HG02938 (cell line): ENCODE measurements around the gene PMPCA.

Source experiments
- ATAC-seq: cut with Tn5 transposase; IDR thresholded peaks from one replicate; pipeline ENCODE4 v1.9.1; 2021; ENCODE audit warnings: mild to moderate bottlenecking, moderate library complexity; ENCODE audit not compliant: unreplicated experiment

PMPCA gene

GRCh38 chr9:136433043-136433715, 22.7 kb downstream of the PMPCA start:
- ATAC-seq = no peak

GRCh38 chr9:136433849-136434579, 23.6 kb downstream of the PMPCA start:
- ATAC-seq = no peak

GRCh38 chr9:136434580-136435169, 24.2 kb downstream of the PMPCA start:
- ATAC-seq = no peak

GRCh38 chr9:136436055-136436634, 25.7 kb downstream of the PMPCA start:
- ATAC-seq = no peak

GRCh38 chr9:136437430-136437829, 27.0 kb downstream of the PMPCA start:
- no peak for ATAC-seq

GRCh38 chr9:136437839-136438547, 27.5 kb downstream of the PMPCA start:
- ATAC-seq = no peak

GRCh38 chr9:136438548-136439480, 28.4 kb downstream of the PMPCA start:
- ATAC-seq = peak; percentile 36

- ATAC-seq = peak; percentile 47
Measured at GRCh38 chr9:136439481-136440408, 29.3 kb downstream of the PMPCA start, which contains the start of gene INPP5E. TSS of gene INPP5E (minus strand) at chr9:136439845. CDS start at chr9:136439419, 426 bp downstream.

GRCh38 chr9:136441191-136441680, 30.8 kb downstream of the PMPCA start:
- no peak for ATAC-seq

- no peak for ATAC-seq
Measured at GRCh38 chr9:136441681-136442245, 31.3 kb downstream of the PMPCA start.

- no peak for ATAC-seq
Measured at GRCh38 chr9:136442265-136442664, 31.8 kb downstream of the PMPCA start.

GRCh38 chr9:136443087-136443486, 32.6 kb downstream of the PMPCA start:
- no peak for ATAC-seq

- no peak for ATAC-seq
Measured at GRCh38 chr9:136443687-136444086, 33.2 kb downstream of the PMPCA start.

- no peak for ATAC-seq
Measured at GRCh38 chr9:136444102-136444501, 33.6 kb downstream of the PMPCA start.

GRCh38 chr9:136445799-136446198, 35.3 kb downstream of the PMPCA start:
- no peak for ATAC-seq

GRCh38 chr9:136447173-136447778, 36.8 kb downstream of the PMPCA start:
- ATAC-seq = no peak

- no peak for ATAC-seq
Measured at GRCh38 chr9:136448655-136449054, 38.2 kb downstream of the PMPCA start.
